PFSK-1 (cell line): ENCODE results near the gene RNPEPL1.

ENCODE experiments used
- FOXP2 ChIP-seq: optimal IDR thresholded peaks from 2 replicates; pipeline ENCODE3; 2011; ENCODE audit warnings: borderline replicate concordance, control low read depth, inconsistent platforms; ENCODE audit not compliant: insufficient read depth; ENCODE audit errors: extremely low read length, extremely low read depth
- POLR2AphosphoS5 ChIP-seq: IDR thresholded peaks from 2 replicates; pipeline ENCODE4 v1.6.1; 2012; ENCODE audit warnings: low read depth, mild to moderate bottlenecking, control low read depth, low read length, moderate library complexity
- SIN3A ChIP-seq: IDR thresholded peaks from 2 replicates; pipeline ENCODE4 v1.6.1; 2012; ENCODE audit warnings: mild to moderate bottlenecking, low read length, moderate library complexity, borderline replicate concordance; ENCODE audit not compliant: insufficient read depth
- TAF1 ChIP-seq: IDR thresholded peaks from 2 replicates; pipeline ENCODE4 v1.6.1; 2012; ENCODE audit warnings: low read length, control low read depth, borderline replicate concordance; ENCODE audit not compliant: insufficient read depth
- TF ChIP-seq, protein P1 (sequence below), 2 experiments: IDR thresholded peaks; 2 replicates each; pipeline versions ENCODE4 v1.6.1 to v1.8.0; 2011 to 2012; ENCODE audit warnings: low read depth in 2 of 2, low read length in 2 of 2, control low read depth in 1 of 2, inconsistent platforms in 1 of 2, mild to moderate bottlenecking in 1 of 2, moderate library complexity in 1 of 2; ENCODE audit not compliant: insufficient read depth in 1 of 2

The RNPEPL1 gene

GRCh38 chr2:240597054-240597418 is 28.8 kb downstream of the RNPEPL1 start:
- TF ChIP-seq SIN3A: no peak
- TF ChIP-seq, protein P1, sequence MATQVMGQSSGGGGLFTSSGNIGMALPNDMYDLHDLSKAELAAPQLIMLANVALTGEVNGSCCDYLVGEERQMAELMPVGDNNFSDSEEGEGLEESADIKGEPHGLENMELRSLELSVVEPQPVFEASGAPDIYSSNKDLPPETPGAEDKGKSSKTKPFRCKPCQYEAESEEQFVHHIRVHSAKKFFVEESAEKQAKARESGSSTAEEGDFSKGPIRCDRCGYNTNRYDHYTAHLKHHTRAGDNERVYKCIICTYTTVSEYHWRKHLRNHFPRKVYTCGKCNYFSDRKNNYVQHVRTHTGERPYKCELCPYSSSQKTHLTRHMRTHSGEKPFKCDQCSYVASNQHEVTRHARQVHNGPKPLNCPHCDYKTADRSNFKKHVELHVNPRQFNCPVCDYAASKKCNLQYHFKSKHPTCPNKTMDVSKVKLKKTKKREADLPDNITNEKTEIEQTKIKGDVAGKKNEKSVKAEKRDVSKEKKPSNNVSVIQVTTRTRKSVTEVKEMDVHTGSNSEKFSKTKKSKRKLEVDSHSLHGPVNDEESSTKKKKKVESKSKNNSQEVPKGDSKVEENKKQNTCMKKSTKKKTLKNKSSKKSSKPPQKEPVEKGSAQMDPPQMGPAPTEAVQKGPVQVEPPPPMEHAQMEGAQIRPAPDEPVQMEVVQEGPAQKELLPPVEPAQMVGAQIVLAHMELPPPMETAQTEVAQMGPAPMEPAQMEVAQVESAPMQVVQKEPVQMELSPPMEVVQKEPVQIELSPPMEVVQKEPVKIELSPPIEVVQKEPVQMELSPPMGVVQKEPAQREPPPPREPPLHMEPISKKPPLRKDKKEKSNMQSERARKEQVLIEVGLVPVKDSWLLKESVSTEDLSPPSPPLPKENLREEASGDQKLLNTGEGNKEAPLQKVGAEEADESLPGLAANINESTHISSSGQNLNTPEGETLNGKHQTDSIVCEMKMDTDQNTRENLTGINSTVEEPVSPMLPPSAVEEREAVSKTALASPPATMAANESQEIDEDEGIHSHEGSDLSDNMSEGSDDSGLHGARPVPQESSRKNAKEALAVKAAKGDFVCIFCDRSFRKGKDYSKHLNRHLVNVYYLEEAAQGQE (IDR thresholded peaks at IDR 0.05; ENCODE audit: insufficient read depth in 1 of 2, low read depth in 2 of 2, low read length in 2 of 2): no peak
- no peak for TF ChIP-seq POLR2AphosphoS5

DNA sequence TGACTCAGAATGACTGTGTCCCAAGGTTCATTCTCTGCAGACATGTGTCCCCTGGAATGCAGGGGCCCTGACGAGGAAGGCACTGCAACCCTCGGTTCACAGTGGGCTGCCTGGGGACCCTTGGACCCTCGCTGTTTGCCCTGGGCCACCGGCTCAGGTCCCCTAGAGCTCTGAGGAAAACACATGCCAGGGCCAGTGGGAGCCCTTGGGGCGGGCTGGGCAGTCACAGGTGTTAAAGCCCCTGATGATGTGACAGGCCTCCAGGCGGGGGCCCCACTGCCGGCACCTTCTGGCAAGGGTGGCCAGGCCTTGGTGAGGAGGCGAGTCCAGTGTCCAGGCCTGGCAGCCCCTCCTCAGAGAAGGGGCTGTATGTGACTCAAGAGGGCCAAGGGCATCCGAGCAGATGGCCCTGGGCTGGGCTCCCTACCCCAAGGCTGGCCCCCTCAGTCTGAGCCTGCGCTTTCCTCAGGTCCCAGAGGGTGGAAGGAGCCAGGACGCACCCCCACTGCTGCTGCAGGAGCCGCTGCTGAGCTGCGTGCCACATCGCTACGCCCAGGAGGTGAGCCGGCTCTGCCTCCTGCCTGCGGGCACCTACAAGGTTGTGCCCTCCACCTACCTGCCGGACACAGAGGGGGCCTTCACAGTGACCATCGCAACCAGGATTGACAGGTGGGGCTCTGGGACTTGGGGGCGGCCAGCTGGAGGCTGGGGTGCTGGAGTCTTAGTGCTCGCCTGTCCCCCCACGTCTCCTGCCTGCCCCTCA is 29.3 kb downstream of the RNPEPL1 start:
- TF ChIP-seq SIN3A (no peak), FOXP2 (no peak), POLR2AphosphoS5 (no peak), TAF1 (no peak)
- TF ChIP-seq, protein P1 (IDR thresholded peaks at IDR 0.05; ENCODE audit: insufficient read depth in 1 of 2, low read depth in 2 of 2, low read length in 2 of 2): no peak

DNA sequence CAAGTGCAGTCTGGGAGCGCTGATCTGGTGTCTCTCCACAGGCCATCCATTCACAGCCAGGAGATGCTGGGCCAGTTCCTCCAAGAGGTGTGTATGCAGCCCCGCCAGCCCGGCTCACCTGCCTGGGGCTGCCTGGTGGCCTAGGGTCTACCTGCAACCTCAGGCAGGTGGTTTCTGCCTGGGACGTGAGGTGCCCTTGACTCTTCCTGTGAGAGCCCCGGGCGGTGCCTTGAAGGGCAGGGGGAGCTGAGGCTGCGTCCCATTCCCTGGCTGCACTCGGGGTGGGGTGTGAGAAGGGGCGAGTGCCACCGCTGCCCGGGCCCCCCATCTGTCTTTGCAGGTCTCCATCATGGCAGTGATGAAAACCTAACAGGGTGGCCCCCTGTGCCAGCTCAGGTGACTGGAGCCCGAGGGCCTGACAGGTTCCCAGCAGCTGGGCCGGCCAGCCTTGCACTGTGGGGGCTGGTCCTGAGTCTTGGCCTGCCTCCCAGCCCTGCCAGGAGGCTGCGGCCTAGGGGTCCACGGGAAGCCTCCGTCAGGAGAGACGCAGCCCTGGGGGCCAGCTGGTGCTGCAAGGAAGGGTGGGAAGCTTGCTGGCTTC is 30.1 kb downstream of the RNPEPL1 start:
- no peak for TF ChIP-seq POLR2AphosphoS5
- TF ChIP-seq, protein P1 (IDR thresholded peaks at IDR 0.05; ENCODE audit: insufficient read depth in 1 of 2, low read depth in 2 of 2, low read length in 2 of 2): no peak
- TF ChIP-seq FOXP2: no peak
- no peak for TF ChIP-seq TAF1
- no peak for TF ChIP-seq SIN3A

DNA sequence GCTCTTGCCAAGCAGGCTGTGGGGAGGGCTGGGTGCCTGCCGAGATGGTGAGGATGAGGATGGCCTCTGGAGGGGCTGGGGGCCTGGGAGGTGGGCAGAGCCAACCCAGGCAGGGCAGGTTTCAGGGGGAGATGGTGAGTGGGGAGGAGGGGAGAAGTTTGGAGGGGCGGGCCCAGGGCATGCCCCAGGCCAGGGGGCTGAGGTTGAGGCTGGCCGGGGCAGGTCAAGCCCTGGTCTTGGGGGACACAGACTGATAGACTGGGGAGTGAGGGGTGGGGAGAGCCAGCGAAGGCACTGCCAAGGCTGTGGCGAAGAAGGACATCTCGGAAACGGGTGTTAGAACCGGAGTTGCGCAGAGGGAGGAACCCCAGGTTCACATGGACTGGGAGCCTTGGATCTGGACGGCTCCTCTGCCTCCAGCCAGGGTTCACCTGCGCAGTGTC is 30.9 kb downstream of the RNPEPL1 start:
- TF ChIP-seq, protein P1 (IDR thresholded peaks at IDR 0.05; ENCODE audit: insufficient read depth in 1 of 2, low read depth in 2 of 2, low read length in 2 of 2): no peak
- TF ChIP-seq POLR2AphosphoS5 (no peak), SIN3A (no peak), FOXP2 (no peak)
